VCaP (cell line): ENCODE results near the gene PANK4.

Source experiments
- H3K27ac ChIP-seq: fragments of 450-650 bp; 2 replicates; pipeline ENCODE4 v1.5.1; 2017
- TF ChIP-seq, protein P1 (sequence below): fragments of 450-650 bp; conservative IDR thresholded peaks from 2 replicates; pipeline ENCODE4 v1.5.1; 2017; ENCODE audit warnings: mild to moderate bottlenecking, moderate library complexity

The PANK4 gene

DNA sequence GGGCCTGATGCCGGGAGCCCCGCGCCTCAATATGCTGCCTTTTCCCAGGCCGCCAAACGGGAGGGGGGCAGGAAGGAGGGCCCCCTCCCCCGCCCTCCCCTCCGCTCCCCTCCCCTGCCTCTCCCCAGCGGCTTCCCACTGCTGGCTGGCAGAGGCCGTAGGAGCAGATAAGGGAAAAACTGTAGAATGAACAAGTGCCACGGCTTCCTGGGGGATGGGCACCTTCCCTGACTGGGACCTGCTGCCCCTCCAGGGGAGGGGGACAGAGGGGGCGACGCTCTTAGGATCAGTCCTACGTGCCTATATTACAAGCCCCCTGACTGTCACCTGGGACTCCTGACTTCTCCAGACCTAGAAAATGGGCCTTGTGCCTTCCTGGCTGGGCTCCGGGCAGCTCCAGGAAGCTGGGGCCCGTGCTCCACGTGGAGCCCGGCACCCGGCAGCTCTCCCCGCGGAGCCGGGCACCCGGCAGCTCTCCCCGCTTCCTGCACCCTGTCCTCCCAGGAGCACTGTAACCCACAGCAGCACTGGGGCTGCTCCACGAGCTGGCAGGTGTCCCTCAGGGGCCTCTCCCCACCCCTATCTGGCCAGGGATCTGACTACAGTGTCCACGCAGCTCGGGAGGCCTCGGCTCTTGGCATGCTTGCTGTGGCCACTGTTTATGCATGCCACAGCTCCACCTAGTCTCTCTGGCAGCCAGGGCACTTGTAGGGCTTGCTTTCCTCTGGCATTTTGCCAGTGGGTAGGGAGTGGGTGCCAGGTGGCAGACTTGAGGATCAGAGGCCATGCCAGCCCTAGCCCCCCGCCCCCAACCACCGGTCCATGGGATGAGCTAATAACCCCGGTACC, 4.3 kb upstream of the PANK4 start:
- TF ChIP-seq, protein P1, sequence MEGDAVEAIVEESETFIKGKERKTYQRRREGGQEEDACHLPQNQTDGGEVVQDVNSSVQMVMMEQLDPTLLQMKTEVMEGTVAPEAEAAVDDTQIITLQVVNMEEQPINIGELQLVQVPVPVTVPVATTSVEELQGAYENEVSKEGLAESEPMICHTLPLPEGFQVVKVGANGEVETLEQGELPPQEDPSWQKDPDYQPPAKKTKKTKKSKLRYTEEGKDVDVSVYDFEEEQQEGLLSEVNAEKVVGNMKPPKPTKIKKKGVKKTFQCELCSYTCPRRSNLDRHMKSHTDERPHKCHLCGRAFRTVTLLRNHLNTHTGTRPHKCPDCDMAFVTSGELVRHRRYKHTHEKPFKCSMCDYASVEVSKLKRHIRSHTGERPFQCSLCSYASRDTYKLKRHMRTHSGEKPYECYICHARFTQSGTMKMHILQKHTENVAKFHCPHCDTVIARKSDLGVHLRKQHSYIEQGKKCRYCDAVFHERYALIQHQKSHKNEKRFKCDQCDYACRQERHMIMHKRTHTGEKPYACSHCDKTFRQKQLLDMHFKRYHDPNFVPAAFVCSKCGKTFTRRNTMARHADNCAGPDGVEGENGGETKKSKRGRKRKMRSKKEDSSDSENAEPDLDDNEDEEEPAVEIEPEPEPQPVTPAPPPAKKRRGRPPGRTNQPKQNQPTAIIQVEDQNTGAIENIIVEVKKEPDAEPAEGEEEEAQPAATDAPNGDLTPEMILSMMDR, result peak; percentile 25
- H3K27ac ChIP-seq, result peak overlapping the region; percentile 57; the same call in 1 of the 2 replicates

DNA sequence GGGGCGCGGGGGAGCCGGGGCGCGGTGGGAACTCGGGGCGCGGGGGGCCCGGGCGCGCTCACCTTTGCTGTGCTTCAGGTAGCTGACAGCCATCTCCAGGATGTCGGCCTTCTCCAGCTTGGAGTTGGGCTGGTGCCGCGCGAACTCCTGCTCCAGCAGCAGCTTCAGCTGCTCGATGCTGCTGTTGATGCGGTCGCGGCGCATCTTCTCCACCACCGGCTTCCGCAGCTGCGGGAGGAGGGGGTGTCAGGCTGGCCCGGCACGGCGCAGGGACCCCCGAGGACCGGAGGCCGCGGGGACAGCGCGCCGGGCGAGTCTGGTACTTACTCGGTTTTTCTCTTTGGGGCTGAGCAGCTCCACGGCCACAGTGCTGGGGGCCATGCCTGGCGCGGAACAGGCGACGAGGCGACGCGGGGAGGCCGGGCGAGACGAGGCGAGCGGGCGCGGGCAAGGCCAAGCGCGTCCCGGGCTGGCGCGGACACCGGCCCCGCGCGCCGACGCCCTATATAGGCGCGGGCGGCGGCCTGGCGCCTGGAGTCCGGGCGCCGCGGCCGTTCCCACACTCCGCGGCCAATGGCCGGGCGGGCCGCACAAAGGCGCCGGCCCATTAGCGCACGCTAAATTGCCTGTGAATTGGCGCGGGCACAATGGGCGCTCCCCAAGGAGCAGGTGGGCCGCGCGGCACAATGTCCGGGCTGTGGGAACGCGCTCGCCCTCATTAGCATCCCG, 3.6 kb upstream of the PANK4 start, which contains the start of gene HES5:
HES5 (minus strand) TSS at position 480 of the 729 bp plus-strand sequence; CDS start at position 381, 99 bp downstream.
- H3K27ac ChIP-seq, result peak within 1 kb of the TSS; percentile 57; the same call in 1 of the 2 replicates
- TF ChIP-seq, protein P1, result no peak

DNA sequence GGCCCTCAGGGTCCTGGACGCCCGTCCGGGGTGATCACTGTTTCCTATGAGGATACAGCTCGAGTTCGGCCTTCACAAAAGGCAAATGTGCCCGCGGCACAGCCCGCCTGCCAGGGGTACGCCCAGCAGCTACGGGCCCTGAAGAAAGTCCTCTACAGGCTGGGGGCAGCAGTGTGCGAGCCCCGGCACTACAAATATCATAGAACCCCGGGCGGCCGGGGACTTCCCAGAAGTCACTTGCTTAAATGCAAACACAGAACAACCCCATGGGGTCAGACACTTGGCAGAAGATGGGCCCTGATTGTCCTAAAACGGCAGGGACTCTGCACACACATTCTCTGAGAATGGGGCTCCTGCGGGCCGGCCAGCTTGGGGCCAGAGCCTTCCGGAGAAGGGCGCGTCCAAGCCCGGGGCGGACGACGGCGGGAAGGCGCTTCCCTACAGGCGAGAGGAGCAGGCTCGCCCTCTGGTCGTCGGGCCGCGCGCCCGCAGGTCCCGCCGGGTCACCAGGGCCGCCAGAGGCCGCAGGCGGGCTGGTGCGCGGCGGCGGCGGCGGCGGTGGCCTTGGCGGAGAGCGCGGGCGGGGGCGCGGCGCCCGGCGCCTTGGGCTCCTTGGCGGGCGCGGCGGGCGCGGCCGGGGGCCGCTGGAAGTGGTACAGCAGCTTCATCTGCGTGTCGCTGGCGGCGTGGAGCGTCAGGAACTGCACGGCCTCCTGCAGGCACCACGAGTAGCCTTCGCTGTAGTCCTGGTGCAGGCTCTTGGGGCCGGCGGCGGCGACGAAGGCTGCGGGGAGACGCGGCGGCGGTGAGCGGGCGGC, 2.8 kb upstream of the PANK4 start:
- TF ChIP-seq, protein P1, result no peak
- no peak overlapping the region for H3K27ac ChIP-seq

DNA sequence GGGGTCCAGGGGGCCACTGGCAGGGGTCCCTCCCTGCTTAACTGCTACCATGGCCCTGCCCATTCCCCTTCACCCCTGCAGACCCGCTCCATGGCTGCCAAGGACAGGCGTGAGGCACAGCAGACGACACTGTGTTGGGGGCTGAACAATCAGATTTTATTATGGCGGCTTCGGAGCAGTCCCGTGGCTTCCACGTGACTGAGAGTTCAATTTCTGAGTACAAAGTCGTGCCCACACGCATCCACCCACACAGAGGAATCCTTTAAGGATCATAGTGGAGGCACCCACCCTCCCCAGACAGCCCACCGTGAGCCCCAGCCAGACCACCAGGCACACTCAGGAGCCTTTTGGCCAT, 2.2 kb upstream of the PANK4 start:
- TF ChIP-seq, protein P1, result no peak
- no peak overlapping the region for H3K27ac ChIP-seq

DNA sequence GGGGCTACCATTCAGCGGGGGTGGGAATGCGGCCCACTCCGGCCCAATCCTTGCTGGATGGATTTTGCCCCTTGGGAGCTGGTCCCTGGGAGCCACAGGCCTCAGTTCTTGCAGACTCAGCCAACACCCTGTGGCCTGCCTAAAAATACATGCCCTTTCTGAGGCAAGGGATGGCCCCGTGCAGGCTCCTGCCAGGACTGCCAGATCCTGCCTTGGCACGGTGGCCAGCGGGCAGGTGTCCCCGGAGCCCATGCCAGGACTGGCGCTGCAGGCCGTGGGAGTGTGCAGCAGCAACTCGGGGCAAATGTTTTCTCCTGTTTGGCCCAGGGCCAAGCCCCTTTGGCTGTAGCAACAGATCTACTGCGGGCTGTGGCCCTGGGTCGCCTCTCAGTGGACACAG, 1.6 kb upstream of the PANK4 start:
- TF ChIP-seq, protein P1, result no peak
- H3K27ac ChIP-seq, result no peak overlapping the region; the same call in 1 of the 2 replicates

DNA sequence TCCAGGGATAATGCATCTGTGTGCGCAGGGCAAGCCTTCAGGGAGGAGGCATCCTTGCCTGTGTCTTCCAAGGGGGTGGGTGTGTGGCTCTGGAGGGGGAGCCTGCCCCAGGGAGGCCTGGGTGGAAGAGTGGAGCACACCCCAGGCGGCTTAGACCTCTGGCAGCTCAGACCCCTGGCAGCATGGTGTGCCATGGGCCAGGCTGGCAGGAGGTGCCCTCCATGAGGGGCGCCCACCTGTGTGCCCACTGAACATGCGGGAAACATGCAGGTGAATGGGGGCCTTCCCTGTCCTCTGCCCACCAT, 1.1 kb upstream of the PANK4 start:
- TF ChIP-seq, protein P1, result no peak
- H3K27ac ChIP-seq, result peak overlapping the region; percentile 86; the same call in 1 of the 2 replicates
